ENCODE results near the gene TIMM44. TPM values are rescaled to one million over a fixed set of nuclear protein-coding genes. Genes with fewer than 3 reads are reported as not detected.

Gene TIMM44
- total and polyA plus RNA-seq, 4 donors: 17.7 to 35.8 (median 26.6) TPM

- WGBS: 90% methylated on average over 14 of the region's 14 CpGs
- no peak for DNase-seq (ENCODE audit: low spot score)
- H3K36me3 ChIP-seq (ENCODE audit: control insufficient read depth in 4 of 4, insufficient read depth in 3 of 4, low read depth in 1 of 4, low read length in 3 of 4): peaks cover 16 to 53% (median 30%) of the 10 kb centered on the region in 4 donors
These were observed 10.1 kb downstream of the TIMM44 start for GRCh38 chr19:7933411-7933810.

GRCh38 chr19:7932930-7933300 is 10.6 kb downstream of the TIMM44 start:
- Histone ChIP-seq H3K9ac (ENCODE audit: low read depth in 1 of 2, low read length in 2 of 2) (no peak overlapping the region), H3K4me1 (ENCODE audit: control insufficient read depth in 4 of 4, insufficient read depth in 4 of 4, low read length in 3 of 4) (peaks cover 0 to 4% (median 1%) of the 10 kb centered on the region in 4 donors), H3K27me3 (ENCODE audit: control insufficient read depth in 4 of 4, insufficient read depth in 4 of 4, low read length in 3 of 4) (no peaks in the 10 kb centered on the region), H3K9me3 (ENCODE audit: control insufficient read depth in 4 of 4, low read length in 3 of 4) (no peaks in the 10 kb centered on the region), H3K36me3 (ENCODE audit: control insufficient read depth in 4 of 4, insufficient read depth in 3 of 4, low read depth in 1 of 4, low read length in 3 of 4) (peaks cover 16 to 50% (median 30%) of the 10 kb centered on the region in 4 donors), H3K27ac (ENCODE audit: low read depth in 1 of 2, low read length in 2 of 2) (no peak overlapping the region), H3K4me3 (ENCODE audit: low read depth in 1 of 3, low read length in 3 of 3) (no peak overlapping the region)
- no peak for DNase-seq (ENCODE audit: low spot score)
- 95% methylated on average over 10 of the region's 10 CpGs for WGBS
- TF ChIP-seq FOXA2 (IDR thresholded peaks at IDR 0.05) (no peak), GABPA (IDR thresholded peaks at IDR 0.05 in 1 of 2, conservative IDR thresholded peaks at IDR 0.05 in 1 of 2) (no peak), EGR1 (IDR thresholded peaks at IDR 0.05; ENCODE audit: low read depth in 2 of 2) (no peak), MAX (IDR thresholded peaks at IDR 0.05) (no peak), NR2F2 (IDR thresholded peaks at IDR 0.05) (no peak), FOXA1 (IDR thresholded peaks at IDR 0.05) (no peak), RAD21 (IDR thresholded peaks at IDR 0.05) (no peak), RXRA (IDR thresholded peaks at IDR 0.05) (no peak), CTCF (IDR thresholded peaks at IDR 0.05; ENCODE audit: low read depth, low read length, missing input control) (no peak), REST (IDR thresholded peaks at IDR 0.05) (no peak), TAF1 (conservative IDR thresholded peaks at IDR 0.05) (no peak)

More at GRCh38 chr19:7933411-7933810, 10.1 kb downstream of the TIMM44 start:
- H3K27ac ChIP-seq (ENCODE audit: low read depth in 1 of 2, low read length in 2 of 2): no peak overlapping the region
- no peak overlapping the region for H3K4me3 ChIP-seq (ENCODE audit: low read depth in 1 of 3, low read length in 3 of 3)
- no peaks in the 10 kb centered on the region for H3K27me3 ChIP-seq (ENCODE audit: control insufficient read depth in 4 of 4, insufficient read depth in 4 of 4, low read length in 3 of 4)
- no peak overlapping the region for H3K9ac ChIP-seq (ENCODE audit: low read depth in 1 of 2, low read length in 2 of 2)
- TF ChIP-seq RXRA (IDR thresholded peaks at IDR 0.05) (no peak), NR2F2 (IDR thresholded peaks at IDR 0.05) (no peak), RAD21 (IDR thresholded peaks at IDR 0.05) (no peak), ZBTB33 (IDR thresholded peaks at IDR 0.05) (no peak), YY1 (IDR thresholded peaks at IDR 0.05) (no peak), HNF4G (IDR thresholded peaks at IDR 0.05) (no peak), REST (IDR thresholded peaks at IDR 0.05) (no peak), JUND (IDR thresholded peaks at IDR 0.05) (no peak), HNF4A (conservative IDR thresholded peaks at IDR 0.05) (no peak), EGR1 (IDR thresholded peaks at IDR 0.05; ENCODE audit: low read depth in 2 of 2) (no peak), FOXA2 (IDR thresholded peaks at IDR 0.05) (no peak)
- H3K4me1 ChIP-seq (ENCODE audit: control insufficient read depth in 4 of 4, insufficient read depth in 4 of 4, low read length in 3 of 4): peaks cover 0 to 4% (median 1%) of the 10 kb centered on the region in 4 donors
- H3K9me3 ChIP-seq (ENCODE audit: control insufficient read depth in 4 of 4, low read length in 3 of 4): no peaks in the 10 kb centered on the region
